22Rv1 (cell line): ENCODE results near the gene CCNF.
A peak's percentile ranks its signal among the peaks of the same experiment; 100 is the strongest.

ENCODE experiments used
- CTCF ChIP-seq: fragments of 450-650 bp; IDR thresholded peaks from 2 replicates; pipeline ENCODE4 v1.5.1; 2017; ENCODE audit warnings: mild to moderate bottlenecking
- ZFX ChIP-seq: fragments of 450-650 bp; IDR thresholded peaks from 2 replicates; pipeline ENCODE4 v1.6.1; 2017; ENCODE audit warnings: antibody characterized with exemption, borderline replicate concordance

- TF ChIP-seq CTCF (peak; percentile 58), ZFX (no peak)
Measured at GRCh38 chr16:2465653-2466415, 36.6 kb downstream of the CCNF start.
